HG03060 (cell line): ENCODE data around the gene NCDN.

Experiments
- ATAC-seq: cut with Tn5 transposase; IDR thresholded peaks from one replicate; pipeline ENCODE4 v1.9.1; 2021; ENCODE audit warnings: low read depth, moderate number of reproducible peaks; ENCODE audit not compliant: unreplicated experiment

NCDN gene

GRCh38 chr1:35588197-35588910 is 30.8 kb downstream of the NCDN start:
- no peak for ATAC-seq

DNA sequence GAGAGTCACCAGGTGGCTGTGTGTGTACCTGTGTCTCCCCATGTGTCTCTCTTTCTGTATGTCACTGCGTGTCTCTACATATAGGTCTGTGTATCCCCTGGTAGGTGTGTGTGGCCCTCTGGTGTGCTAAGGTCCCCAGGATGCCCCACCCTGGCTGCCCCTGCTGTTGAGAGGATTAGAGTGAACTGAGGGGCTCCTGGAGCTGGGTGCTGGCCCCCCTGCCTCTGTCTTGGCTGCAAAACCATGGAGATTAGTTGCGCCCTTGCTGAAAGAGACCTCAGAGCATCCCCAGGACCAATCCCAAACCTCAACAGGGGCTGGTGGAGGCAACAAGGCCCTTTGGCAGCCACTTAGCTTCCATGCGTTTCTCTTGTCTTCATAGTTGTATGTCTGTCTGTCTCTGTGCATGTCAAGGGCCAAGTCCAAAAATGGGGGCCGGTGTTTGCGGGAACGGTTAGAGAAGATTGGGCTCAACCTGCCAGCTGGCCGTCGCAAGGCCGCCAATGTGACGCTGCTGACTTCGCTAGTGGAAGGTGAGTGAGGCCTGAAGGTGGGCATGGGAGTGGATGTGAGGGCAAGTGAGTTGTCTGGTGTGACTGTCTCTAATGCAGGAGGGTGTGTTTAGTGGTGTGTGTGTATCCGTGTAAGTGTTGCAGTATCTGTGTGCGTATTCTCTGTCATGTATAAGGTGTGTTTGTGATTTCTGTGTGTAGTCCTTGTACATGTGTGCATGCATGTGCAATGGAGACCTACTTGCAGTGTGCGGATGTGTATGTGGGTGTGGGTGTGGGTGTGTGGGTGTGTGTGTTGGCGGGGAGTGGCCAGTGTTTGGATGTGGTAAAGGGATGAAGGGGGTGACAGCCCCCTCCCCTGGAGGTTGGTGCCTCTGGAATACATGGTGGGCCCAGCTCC is 32.2 kb downstream of the NCDN start:
- no peak for ATAC-seq

DNA sequence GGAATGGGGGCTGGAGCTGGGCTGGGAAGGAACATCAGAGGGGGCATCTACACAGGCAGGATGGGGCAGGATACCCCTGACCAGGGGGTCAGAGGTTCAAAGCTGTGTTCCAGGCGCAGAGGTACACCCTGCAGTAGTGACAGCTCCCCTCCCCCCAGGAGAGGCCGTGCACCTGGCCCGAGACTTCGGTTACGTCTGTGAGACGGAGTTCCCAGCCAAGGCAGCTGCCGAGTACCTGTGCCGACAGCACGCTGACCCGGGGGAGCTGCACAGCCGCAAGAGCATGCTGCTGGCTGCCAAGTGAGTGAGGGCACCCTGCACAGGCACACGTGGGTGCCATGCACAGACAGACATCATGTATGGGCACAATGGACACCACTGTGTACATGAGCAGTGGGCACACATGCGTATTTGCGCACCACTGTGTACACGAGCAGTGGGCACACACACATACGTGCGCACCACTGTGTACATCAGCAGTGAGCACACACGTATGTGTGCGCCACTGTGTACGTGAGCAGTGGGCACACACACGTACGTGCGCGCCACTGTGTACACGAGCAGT is 33.0 kb downstream of the NCDN start:
- no peak for ATAC-seq

DNA sequence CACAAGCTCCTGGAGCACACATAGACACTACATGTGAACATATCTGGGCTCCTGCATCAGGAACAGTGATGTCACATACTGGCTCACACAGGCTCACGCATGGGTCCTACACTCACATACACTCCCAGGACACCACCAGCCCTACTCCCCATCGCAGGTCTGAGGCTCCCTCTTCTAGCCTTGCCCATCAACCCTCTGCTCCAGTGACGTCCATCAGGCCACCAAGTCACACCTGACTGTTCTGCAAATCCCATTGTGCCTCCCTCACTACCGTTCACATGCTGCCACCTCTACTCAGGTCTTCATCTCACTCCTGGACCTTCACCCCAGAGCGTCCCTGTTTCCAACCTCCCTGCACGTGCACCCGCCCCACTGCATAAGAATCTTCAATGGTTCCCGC is 33.6 kb downstream of the NCDN start:
- ATAC-seq, result no peak

DNA sequence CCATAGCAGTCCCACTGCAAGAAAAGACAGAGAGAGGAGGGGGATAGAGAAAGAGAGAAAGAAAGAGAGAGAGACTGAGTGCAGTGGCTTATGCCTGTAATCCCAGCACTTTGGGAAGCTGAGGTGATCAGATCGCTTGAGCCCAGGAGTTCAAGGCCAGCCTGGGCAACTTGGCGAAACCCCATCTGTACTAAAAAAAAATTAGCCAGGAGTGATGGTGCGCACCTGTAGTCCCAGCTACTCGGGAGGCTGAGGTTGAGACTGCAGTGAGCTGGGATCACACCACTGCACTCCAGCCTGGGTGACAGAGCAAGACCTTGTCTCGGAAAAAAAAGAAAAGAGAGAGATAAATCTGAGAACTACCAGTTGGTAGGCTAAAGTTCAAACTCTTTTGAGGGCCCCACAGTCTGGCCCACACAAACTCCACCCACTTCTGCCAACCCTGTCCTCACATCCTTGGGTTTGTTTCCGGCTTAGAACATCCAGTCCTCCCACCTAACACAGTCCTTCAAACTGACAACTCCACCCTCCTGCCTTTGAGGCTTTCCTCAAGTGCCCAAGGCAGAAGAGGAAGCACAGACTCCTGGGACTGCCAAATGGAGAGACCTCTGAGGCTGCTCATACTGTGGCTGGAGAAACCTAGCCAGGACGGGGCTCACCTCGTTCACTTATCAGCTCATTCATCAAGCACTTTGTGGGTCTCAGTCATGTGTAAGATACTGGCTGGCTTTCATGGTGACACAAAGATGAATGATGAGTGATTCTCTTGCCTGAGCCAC is 35.6 kb downstream of the NCDN start:
- ATAC-seq, result no peak

GRCh38 chr1:35594005-35594760 is 36.6 kb downstream of the NCDN start:
- no peak for ATAC-seq

GRCh38 chr1:35595684-35596083 is 38.1 kb downstream of the NCDN start:
- ATAC-seq, result no peak

- ATAC-seq, result no peak
Measured at GRCh38 chr1:35597870-35598269, 40.3 kb downstream of the NCDN start.

DNA sequence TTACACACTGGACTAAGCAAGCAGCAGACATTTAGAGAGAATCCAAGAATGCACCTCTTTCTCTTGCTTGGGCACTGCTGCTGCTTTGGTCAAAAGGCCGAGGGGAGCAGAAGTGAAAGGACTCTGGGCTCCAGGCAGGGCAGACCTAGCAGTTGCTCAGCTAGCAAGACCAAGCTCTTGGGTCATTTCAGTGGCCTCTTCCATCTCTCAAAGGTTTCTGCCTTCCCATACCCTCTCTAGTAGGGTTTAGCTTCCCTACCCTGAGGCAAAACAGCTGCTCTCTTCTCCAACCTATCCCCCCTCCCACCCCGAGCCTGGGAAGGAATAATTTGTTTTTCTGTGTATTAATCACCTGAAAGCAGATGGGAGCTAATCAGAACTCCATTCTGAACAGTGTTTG is 41.3 kb downstream of the NCDN start:
- ATAC-seq, result no peak

DNA sequence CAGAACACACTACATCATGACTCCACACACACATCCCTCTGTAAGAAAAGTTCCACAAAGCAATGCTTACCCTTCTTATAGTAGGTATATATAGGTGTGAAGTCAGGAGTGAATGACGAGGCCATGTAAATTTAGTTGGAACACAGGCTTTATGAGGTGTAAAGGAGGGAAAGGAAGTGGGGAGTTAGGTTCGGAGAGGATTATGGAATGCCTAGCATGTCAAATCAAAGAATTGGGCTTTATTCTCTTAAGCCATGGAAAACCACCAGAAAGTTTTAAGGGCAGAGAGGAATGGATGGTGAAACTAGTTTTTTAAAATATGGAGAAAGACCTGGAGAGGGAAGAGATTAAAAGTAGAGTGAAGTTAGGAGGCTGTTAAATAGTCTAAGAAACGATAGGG is 41.8 kb downstream of the NCDN start:
- ATAC-seq, result no peak

- no peak for ATAC-seq
Measured at GRCh38 chr1:35600593-35600992, 43.0 kb downstream of the NCDN start.

GRCh38 chr1:35603468-35603867 is 45.9 kb downstream of the NCDN start:
- no peak for ATAC-seq

- no peak for ATAC-seq
Measured at GRCh38 chr1:35603941-35604340, 46.3 kb downstream of the NCDN start.

GRCh38 chr1:35605071-35605866 is 47.7 kb downstream of the NCDN start:
- ATAC-seq, result no peak

DNA sequence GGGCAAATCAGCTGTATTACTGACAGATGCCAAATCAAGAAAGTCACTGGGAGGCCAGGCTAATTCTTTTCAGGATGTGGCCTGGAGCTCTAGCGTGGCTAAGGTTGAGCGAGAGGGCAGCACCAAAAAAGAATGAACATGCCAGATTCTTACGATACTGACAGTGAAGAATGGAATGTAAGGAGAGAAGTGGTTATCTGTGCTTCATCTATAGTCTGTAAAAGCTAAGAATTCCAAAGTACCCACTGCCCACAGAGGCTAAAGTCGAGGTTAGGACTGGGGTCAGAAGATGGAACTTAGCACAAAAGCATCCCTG is 48.2 kb downstream of the NCDN start:
- ATAC-seq, result no peak

- ATAC-seq, result no peak
Measured at GRCh38 chr1:35611655-35612054, 54.1 kb downstream of the NCDN start.

GRCh38 chr1:35615440-35615839 is 57.8 kb downstream of the NCDN start:
- no peak for ATAC-seq
